Liver (tissue), 3 donors: ENCODE data around the gene GMDS.

Experiments
- CTCF ChIP-seq: fragments of 150-350 bp; IDR thresholded peaks from 2 replicates; pipeline ENCODE4 v1.5.1; 2017; ENCODE audit warnings: improper control_type of control experiment, low read depth, low read length; ENCODE audit not compliant: missing input control
- EGR1 ChIP-seq, 2 donors: IDR thresholded peaks; 2 replicates each; pipeline ENCODE4 v1.6.1; 2016 to 2018; ENCODE audit warnings: antibody characterized with exemption in 2 of 2, low read depth in 2 of 2
- GABPA ChIP-seq, 2 donors: IDR thresholded peaks in 1 of 2; conservative IDR thresholded peaks in 1 of 2; 2 replicates each; pipeline ENCODE4 v1.6.1; 2016; ENCODE audit warnings: antibody characterized with exemption in 2 of 2, mild to moderate bottlenecking in 1 of 2, moderate library complexity in 1 of 2
- JUND ChIP-seq, 2 donors: IDR thresholded peaks; 2 replicates each; pipeline ENCODE4 v1.6.1; 2016; ENCODE audit warnings: antibody characterized with exemption in 2 of 2
- MAX ChIP-seq: IDR thresholded peaks from 2 replicates; pipeline ENCODE4 v1.6.1; 2016; ENCODE audit warnings: antibody characterized with exemption
- RAD21 ChIP-seq, 2 donors: IDR thresholded peaks; 2 replicates each; pipeline ENCODE4 v1.6.1; 2016; ENCODE audit warnings: antibody characterized with exemption in 2 of 2, mild to moderate bottlenecking in 2 of 2
- REST ChIP-seq: IDR thresholded peaks from 2 replicates; pipeline ENCODE4 v1.6.1; 2016; ENCODE audit warnings: antibody characterized with exemption, mild to moderate bottlenecking
- SP1 ChIP-seq: IDR thresholded peaks from 2 replicates; pipeline ENCODE4 v1.6.1; 2018; ENCODE audit warnings: antibody characterized with exemption, mild to moderate bottlenecking
- TAF1 ChIP-seq: conservative IDR thresholded peaks from 2 replicates; pipeline ENCODE4 v1.6.1; 2016; ENCODE audit warnings: antibody characterized with exemption, mild to moderate bottlenecking
- YY1 ChIP-seq: IDR thresholded peaks from 2 replicates; pipeline ENCODE4 v1.6.1; 2016; ENCODE audit warnings: antibody characterized with exemption, mild to moderate bottlenecking
- donor health status: healthy.
- donor health status: healthy.

GRCh38 chr6:2020909-2021308 lies 224.5 kb downstream of the GMDS start:
- TF ChIP-seq CTCF (no peak), TAF1 (no peak), MAX (no peak), REST (no peak), GABPA (IDR thresholded peaks at IDR 0.05 in 1 of 2, conservative IDR thresholded peaks at IDR 0.05 in 1 of 2) (no peak), JUND (IDR thresholded peaks at IDR 0.05) (no peak), SP1 (no peak), EGR1 (IDR thresholded peaks at IDR 0.05; ENCODE audit: low read depth in 2 of 2) (no peak), YY1 (no peak), RAD21 (IDR thresholded peaks at IDR 0.05) (no peak)
